CD1c-positive myeloid dendritic cell (primary cell): ENCODE measurements around the gene ASIC2.

Source experiments
- DNase-seq: peaks from one replicate; pipeline ENCODE4 v3.0.0-alpha.2; 2016; ENCODE audit errors: extremely low spot score

The ASIC2 gene

DNA sequence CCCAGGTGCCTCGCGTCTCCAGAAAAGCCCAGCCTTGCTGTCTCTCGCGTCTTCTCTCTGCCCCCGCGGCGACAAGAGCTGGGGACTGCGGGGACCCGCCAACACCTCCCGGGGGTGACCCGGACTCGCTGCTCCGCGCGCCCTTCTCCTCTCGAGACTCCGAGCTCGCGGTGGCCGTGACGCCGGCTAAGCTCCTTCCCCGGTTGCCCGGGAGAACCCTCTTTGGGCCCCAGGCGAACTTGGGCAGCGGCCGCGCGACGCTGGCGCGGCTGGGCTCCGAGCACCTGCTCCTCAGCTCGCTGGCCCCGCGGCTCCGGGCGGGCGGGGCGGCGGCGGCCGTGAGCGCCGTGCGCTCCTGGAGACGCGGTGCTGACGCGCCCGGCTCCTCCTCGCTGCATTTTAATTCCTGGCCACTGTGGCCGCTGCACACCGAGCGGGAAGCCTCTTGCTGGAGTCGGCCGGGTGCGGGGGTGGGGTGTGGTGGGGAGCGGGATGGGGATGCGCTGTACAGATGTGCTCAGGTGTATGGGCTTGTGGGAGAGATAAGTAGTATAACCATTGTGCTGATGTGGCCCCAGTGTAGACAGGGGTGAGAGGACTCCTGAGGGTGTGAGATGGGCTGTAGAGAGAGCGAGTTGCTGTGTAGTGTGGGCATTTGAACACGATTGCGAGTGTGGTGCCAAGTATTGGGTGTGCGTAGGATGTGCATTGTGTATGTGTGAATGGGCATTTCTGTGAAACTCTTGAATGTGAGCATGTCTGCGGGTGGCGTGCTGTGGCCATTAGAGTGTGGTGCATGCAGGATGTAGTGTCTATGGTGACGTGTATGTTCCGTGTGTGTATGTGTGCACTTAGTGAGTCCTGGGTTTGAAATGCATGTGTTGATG lies at the start of gene ASIC2:
Gene ASIC2 (minus strand): TSS at position 315 of the 887 bp plus-strand sequence.
- no peak for DNase-seq

- DNase-seq: peak; percentile 14
These were observed 48.9 kb upstream of the ASIC2 start for GRCh38 chr17:33342025-33342424.

DNA sequence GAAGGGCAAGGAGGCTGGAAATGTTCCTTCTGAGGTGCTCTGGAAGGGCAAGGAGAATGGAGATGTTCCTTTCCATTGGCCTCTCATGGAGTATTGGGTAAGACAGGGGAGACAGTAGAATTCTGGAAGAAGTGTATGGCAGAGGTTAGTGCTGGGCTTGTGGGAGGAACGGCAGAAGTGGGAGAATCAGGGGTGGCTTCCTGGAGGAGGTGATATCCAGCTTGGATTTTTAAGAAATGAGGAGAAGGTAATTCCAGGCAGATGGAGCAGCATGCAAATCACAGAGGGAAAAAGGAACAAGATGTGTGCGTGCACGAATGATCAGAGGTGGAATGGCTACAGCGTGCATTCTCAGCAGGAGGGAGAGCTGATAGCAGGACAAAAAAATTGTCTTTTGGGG lies 45.1 kb upstream of the ASIC2 start:
- DNase-seq: no peak

DNA sequence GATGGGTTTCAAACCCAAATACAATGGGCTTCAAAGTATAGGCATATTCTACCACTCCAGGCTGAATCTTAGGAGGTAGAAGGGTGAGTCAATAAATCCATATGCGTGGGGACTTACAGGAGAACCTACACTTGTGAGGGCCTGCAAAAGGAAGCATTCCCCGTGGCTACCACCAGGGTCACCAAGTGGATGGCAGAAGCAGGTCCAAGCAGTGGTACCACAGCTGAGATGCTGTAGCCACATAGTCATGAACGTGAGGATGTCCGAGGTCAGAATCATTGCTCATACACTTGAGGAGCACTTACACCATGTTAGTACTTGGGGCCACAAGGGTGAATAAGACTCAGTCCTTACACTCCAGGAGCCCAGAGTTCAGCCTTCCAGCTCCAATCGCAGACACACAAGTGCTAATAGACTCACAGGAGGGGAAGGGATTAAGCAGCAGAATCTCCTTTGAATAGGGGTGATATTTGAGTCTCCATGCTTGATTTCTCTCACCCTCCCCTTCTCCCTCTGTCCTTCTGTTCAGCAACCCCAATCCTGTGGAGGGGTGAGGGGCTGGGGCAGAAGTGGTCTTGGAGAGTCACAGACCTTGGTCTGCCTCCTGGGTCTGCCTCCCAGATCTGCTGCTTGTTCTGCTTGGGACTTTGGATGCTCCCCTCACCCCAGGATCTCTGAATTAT lies 42.5 kb upstream of the ASIC2 start:
- DNase-seq: no peak

DNA sequence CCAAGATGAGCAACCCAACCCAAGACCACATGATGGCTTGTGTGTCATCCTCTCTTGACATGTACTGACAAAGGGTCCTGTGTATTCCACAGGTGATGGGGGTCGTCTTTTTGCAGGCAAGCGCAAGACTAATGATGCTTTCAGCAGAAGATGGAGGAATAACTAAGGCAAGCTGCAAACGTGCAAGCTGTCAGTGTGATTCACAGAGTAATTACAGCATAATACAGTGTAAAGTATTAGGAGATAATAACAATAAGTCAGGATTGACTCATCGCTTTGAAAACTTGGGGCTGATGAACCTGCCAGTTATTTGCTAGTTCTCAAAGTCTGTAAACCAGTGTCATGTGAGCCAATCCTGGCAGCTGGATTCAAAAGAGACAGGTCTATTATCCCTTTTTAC lies 41.6 kb upstream of the ASIC2 start:
- DNase-seq: no peak

GRCh38 chr17:33330877-33331276 lies 37.8 kb upstream of the ASIC2 start:
- no peak for DNase-seq

- DNase-seq: no peak
These were observed 35.0 kb upstream of the ASIC2 start for GRCh38 chr17:33328129-33328528.

GRCh38 chr17:33324736-33325135 lies 31.6 kb upstream of the ASIC2 start:
- no peak for DNase-seq

DNA sequence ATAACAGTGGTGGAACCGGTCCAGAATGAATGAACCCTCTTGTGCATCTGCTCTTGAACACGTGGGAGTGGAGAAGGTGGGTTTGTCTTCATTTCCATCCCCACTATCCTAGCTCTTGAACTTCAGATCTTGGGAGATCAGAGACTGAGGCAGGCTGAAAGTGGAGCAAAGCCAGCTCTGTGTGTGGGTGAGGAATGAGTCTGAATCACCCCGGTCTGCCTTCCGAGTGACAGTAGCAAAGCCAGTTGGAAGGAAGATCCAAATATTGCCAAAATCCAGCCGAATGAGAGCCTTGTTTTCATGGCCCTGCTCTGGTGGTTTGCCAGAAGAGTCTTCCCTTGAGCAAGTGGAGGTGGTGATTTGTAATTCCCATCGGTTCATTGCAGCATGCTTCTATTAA lies 29.0 kb upstream of the ASIC2 start:
- no peak for DNase-seq

GRCh38 chr17:33318241-33318640 lies 25.1 kb upstream of the ASIC2 start:
- no peak for DNase-seq

DNA sequence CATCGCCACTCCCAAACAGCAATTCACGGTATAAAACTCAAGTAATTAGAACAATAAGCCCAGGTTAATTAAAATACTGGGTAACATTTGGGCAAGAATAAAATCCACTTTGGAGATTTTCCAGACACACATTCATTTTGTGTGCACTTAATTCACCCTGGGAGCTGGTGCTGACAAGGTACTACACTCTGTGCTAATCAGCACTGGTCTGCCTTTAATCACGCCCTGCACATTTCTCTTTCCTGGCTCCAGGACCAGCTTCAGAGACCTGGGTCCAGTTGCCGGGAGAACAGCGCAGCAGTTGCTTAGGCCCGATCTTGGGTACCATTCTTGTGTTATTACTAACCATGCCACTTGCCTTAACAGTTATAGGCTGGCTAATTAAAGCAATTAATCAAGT lies 23.7 kb upstream of the ASIC2 start:
- no peak for DNase-seq

DNA sequence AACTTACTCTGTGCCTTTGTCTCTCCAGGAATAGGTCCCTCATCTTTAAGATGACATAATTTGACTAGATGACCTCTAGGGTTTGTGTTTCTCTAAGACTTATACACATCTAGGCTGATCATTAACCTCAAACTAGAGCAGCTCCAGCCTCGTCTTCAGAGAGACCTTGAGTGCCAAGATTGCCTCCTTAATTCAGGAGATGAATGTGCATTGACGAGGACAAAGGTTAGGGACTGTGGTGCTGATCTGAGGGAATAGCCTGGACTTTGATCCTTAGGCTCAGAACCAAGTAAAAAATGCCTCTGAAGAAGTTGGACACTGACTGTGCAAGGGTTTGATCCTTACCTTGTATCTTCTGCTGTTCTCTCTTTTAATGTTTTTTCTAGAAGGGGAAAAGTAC lies 17.2 kb upstream of the ASIC2 start:
- no peak for DNase-seq

DNA sequence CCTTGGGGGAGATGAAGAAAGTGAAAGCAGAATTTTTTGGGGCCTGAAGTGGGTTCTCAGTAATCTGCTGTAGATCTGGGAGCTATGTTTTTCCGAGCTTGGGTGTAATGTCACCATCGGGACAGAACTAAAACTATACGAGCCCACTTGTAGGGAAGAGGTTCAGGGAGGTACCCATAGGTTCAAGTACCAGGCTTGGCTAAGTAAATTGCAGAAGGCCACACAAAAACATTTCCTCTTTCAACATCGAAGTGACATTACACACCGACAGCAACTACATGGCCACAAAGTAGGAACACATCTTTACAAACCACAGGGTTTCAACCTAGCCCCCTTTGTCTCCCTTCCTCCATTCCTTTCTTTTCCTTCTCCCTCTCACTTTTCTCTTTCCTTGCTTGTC lies 10.2 kb upstream of the ASIC2 start:
- DNase-seq: no peak

DNA sequence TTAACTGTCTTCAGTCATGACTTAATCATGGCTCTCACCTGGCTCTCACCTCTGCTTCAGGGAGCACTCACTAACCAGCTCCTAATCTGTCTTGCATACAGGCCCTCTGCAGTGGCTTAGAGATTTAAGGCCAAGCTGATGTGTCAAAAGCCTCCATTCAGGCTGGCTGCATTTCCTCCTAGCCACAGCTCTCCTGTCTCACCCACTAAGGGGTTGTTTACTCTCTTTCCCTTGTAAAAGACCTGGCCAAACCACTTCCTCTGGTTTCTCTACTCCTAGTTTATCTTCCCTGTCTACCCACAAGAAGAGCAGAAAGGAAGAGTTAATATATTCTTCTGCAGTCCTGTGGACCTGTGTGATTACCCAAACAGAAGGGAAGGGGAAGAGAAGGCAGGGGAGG lies 9.3 kb upstream of the ASIC2 start:
- DNase-seq: no peak

GRCh38 chr17:33300241-33300640 lies 7.1 kb upstream of the ASIC2 start:
- DNase-seq: no peak

DNA sequence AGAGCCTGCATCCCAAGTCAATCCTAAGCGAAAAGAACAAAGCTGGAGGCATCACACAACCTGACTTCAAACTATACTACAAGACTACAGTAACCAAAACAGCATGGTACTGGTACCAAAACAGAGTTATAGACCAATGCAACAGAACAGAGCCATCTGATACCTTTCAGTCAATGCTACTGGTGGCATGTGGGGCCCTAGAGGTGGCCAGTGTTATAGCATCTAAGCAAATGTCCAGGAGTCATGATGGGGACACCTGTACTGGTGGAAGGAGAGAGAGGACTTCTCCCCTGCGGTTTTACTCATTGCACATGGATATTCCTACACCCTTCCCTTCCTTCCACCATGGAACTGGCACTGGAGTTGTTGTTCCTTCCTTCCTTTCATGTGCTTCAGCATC lies 6.0 kb upstream of the ASIC2 start:
- DNase-seq: no peak

- DNase-seq: no peak
These were observed 4.5 kb upstream of the ASIC2 start for GRCh38 chr17:33297643-33298042.

- no peak for DNase-seq
These were observed 1.9 kb upstream of the ASIC2 start for GRCh38 chr17:33294994-33295393.

DNA sequence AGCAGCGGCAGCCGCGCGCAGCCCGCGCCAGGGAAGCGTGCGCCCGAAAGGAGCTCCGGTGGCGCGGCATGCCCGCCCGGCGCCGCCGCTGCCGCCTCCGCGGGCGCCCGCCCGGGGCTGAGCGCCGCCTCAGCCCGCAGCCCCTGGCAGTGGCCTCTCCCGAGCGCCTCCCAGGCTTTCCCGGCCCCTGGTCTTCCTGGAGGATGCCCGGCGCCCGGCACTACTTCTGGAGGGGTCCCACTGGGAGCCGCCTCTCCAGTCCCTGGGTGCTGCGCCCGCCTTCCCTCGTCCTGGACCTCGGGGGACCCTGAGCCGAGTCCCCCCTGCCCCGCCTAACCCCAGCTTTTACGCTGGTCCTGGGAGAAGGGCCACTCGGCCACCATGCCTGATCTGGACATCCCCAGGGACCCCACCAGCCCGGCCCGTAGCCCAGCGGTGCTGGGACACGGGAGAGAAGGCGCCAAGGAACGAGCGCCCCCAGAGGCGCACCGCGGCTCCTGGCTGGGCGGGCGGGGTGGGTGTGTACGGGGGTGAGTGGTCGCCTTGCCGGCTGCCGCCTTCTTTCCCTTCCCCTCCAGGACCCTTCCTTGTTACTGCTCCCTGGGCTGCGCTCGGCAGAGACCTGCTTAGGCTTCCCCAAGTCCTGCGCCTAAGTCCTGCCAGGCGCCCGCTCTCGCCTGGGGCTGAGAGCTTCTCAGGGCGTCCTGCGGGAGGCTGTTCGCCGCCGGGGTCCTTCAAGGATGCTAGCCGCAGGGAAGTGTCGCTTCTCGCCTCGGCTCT lies 704 bp downstream of the ASIC2 start:
- DNase-seq: no peak

- no peak for DNase-seq
These were observed 1.6 kb downstream of the ASIC2 start for GRCh38 chr17:33291248-33292200.

GRCh38 chr17:33290253-33290652 lies 2.8 kb downstream of the ASIC2 start:
- no peak for DNase-seq
